Loucy (cell line): ENCODE results near the gene PIK3CB.

Experiments
- CTCF ChIP-seq: fragments of 200-600 bp; sonication (generic); conservative IDR thresholded peaks from 2 replicates; pipeline ENCODE4 v1.5.1; 2014; ENCODE audit warnings: mild to moderate bottlenecking, antibody characterized with exemption, low read length
- EZH2phosphoT487 ChIP-seq: fragments of 200-600 bp; IDR thresholded peaks from 2 replicates; pipeline ENCODE4 v1.6.1; 2018; ENCODE audit warnings: antibody characterized with exemption, mild to moderate bottlenecking, moderate library complexity, borderline replicate concordance

GRCh38 chr3:138862531-138862923 lies 27.8 kb upstream of the PIK3CB start:
- TF ChIP-seq CTCF (no peak), EZH2phosphoT487 (no peak)
